HG03571 (cell line): ENCODE measurements around the gene INS.

Experiments used
- ATAC-seq: cut with Tn5 transposase; IDR thresholded peaks from one replicate; pipeline ENCODE4 v1.9.1; 2021; ENCODE audit not compliant: unreplicated experiment

The INS gene

GRCh38 chr11:2149864-2150847 lies 10.9 kb downstream of the INS start:
- no peak for ATAC-seq

- ATAC-seq: no peak
These were observed 11.5 kb downstream of the INS start for GRCh38 chr11:2149460-2149859.

- ATAC-seq: no peak
These were observed 12.4 kb downstream of the INS start for GRCh38 chr11:2148595-2148994.

- no peak for ATAC-seq
These were observed 13.6 kb downstream of the INS start for GRCh38 chr11:2147391-2147790.

GRCh38 chr11:2146051-2146450 lies 15.0 kb downstream of the INS start:
- ATAC-seq: no peak

- no peak for ATAC-seq
These were observed 16.3 kb downstream of the INS start for GRCh38 chr11:2144544-2145248.

- ATAC-seq: no peak
These were observed 17.0 kb downstream of the INS start for GRCh38 chr11:2143799-2144543.

- ATAC-seq: no peak
These were observed 17.6 kb downstream of the INS start for GRCh38 chr11:2143477-2143798.

- ATAC-seq: no peak
These were observed 18.2 kb downstream of the INS start for GRCh38 chr11:2142762-2143202.

- ATAC-seq: no peak
These were observed 18.7 kb downstream of the INS start for GRCh38 chr11:2142300-2142759.

GRCh38 chr11:2140411-2141400 lies 20.3 kb downstream of the INS start:
- ATAC-seq: no peak

GRCh38 chr11:2139621-2140337 lies 21.2 kb downstream of the INS start:
- ATAC-seq: no peak

GRCh38 chr11:2139123-2139521 lies 21.9 kb downstream of the INS start, which contains the start of gene IGF2:
TSS of gene IGF2 (minus strand) at chr11:2139389. CDS start at chr11:2135523, 3,866 bp downstream.
- no peak for ATAC-seq

- no peak for ATAC-seq
These were observed 22.4 kb downstream of the INS start for GRCh38 chr11:2138431-2139122.

GRCh38 chr11:2138068-2138430 lies 23.0 kb downstream of the INS start:
- no peak for ATAC-seq

GRCh38 chr11:2137202-2138067 lies 23.6 kb downstream of the INS start:
- ATAC-seq: no peak

GRCh38 chr11:2136952-2137201 lies 24.1 kb downstream of the INS start:
- ATAC-seq: no peak
